ENCODE results near the gene LCLAT1. TPM values are rescaled to one million over a fixed set of nuclear protein-coding genes. Genes with fewer than 3 reads are reported as not detected.

LCLAT1 gene
- total RNA-seq, 1 donor from 2014 or later, result 17.8 TPM

DNA sequence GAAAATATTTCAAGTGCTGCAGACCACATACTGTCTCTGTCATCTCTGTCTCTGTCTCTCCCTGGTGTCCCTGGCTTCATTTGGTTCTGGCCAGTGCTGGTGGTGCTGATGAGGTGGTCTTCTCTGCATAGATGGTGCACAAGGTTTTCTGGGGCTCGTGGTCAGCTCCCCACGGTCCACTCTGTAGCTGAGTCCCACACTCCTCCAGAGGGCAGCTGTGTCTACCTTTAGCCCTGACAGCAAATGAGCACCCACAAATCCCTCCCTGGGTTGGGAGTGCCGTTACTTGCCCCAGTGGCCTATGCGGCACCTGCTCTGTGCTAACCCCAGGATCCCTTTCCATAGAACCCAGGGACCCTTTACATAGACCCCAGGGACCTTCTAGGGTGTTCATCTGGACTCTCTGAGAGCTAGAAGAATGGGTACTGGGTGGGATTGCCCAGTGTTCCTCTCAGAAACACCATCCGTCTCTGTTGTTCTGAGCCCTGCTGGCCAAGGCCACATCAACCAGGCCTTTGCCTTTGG lies 230.9 kb downstream of the LCLAT1 start:
- TF ChIP-seq, protein P1, sequence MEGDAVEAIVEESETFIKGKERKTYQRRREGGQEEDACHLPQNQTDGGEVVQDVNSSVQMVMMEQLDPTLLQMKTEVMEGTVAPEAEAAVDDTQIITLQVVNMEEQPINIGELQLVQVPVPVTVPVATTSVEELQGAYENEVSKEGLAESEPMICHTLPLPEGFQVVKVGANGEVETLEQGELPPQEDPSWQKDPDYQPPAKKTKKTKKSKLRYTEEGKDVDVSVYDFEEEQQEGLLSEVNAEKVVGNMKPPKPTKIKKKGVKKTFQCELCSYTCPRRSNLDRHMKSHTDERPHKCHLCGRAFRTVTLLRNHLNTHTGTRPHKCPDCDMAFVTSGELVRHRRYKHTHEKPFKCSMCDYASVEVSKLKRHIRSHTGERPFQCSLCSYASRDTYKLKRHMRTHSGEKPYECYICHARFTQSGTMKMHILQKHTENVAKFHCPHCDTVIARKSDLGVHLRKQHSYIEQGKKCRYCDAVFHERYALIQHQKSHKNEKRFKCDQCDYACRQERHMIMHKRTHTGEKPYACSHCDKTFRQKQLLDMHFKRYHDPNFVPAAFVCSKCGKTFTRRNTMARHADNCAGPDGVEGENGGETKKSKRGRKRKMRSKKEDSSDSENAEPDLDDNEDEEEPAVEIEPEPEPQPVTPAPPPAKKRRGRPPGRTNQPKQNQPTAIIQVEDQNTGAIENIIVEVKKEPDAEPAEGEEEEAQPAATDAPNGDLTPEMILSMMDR (IDR thresholded peaks at IDR 0.05), result no peak
- H3K4me1 Mint-ChIP-seq (ENCODE audit: low read depth), result no peaks in the 10 kb centered on the region
- H3K9me3 Mint-ChIP-seq (ENCODE audit: low read depth), result no peaks in the 10 kb centered on the region
- H3K27me3 Mint-ChIP-seq (ENCODE audit: low read depth), result no peaks in the 10 kb centered on the region
- peaks cover 1% of the 10 kb centered on the region for H3K36me3 Mint-ChIP-seq (ENCODE audit: low read depth)
- H3K4me3 Mint-ChIP-seq (ENCODE audit: unreplicated experiment), result no peak overlapping the region
- no peak for DNase-seq (ENCODE audit: low spot score)
- H3K27ac Mint-ChIP-seq (ENCODE audit: unreplicated experiment), result no peak overlapping the region

DNA sequence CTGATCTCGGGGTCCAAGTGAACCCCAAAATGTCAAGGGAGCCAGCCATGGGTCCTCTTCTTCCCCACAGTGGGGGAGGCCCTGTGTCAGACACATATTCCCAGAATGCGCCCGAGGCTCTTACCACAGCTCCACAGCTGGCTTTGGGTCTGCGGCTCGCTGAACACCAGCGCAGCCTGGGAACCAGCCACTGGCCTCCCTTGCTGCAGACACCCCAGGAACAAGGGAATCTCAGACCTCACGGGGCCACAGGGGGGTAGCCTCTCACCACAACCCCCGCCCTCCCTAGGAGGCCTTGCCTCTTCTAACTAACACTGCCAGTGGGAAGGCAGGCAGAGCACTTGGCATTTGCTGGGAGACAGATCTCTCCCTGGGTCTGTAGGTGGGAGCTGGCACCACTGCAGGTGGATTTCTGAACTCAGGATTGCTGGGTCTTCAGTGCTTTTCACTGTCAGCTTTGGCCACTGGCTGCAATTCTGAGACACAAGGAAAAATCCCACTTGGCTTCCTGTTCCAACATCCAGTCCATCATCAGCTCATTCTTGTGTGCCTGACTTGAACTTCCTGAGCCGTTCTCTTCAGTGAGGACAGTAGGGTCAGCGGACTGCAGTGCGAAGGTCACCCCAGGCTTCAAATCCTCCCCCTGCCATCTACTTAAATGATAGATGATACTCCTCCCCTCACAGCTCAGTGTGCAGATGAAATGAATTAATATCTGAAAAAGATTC lies 231.5 kb downstream of the LCLAT1 start:
- no peak for DNase-seq (ENCODE audit: low spot score)
- Mint-ChIP-seq H3K36me3 (ENCODE audit: low read depth) (peaks cover 1% of the 10 kb centered on the region), H3K27ac (ENCODE audit: unreplicated experiment) (no peak overlapping the region), H3K4me3 (ENCODE audit: unreplicated experiment) (no peak overlapping the region), H3K27me3 (ENCODE audit: low read depth) (no peaks in the 10 kb centered on the region), H3K4me1 (ENCODE audit: low read depth) (no peaks in the 10 kb centered on the region), H3K9me3 (ENCODE audit: low read depth) (no peaks in the 10 kb centered on the region)
- TF ChIP-seq, protein P1 (IDR thresholded peaks at IDR 0.05), result no peak

DNA sequence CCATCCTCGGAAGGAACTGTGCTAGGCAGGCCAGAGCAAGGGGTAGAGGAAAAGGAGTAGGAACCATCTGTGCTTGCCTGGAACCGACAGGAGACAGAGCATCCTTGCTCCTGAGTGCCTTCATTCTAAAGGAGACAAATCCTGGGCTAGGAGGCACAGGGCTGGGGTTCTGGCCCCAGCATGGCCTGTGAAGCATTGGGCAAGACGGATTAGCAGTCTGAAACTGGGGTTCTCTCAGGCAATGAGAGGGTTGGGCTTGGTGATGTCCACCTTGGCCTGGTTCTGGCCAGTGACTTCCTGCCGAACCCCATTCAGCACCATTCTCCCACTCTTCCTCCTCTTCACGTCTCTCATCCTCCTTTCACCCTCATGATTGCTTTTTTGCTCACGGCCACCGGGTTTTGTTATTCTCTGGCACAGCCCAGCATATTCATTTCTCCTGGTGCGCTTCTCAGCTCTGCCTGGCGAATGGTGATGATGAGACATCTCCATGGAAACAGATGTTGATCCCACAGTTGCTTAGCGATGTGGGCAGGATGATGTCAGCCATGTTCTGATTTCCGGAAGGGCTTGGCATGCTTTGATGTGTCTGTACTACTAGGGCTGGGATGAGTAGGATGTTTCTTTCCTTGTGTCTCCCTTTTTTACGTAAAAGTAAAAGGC lies 232.5 kb downstream of the LCLAT1 start:
- no peaks in the 10 kb centered on the region for H3K9me3 Mint-ChIP-seq (ENCODE audit: low read depth)
- no peak overlapping the region for H3K4me3 Mint-ChIP-seq (ENCODE audit: unreplicated experiment)
- TF ChIP-seq, protein P1 (IDR thresholded peaks at IDR 0.05), result no peak
- DNase-seq (ENCODE audit: low spot score), result no peak
- peaks cover 1% of the 10 kb centered on the region for H3K36me3 Mint-ChIP-seq (ENCODE audit: low read depth)
- no peaks in the 10 kb centered on the region for H3K4me1 Mint-ChIP-seq (ENCODE audit: low read depth)
- no peaks in the 10 kb centered on the region for H3K27me3 Mint-ChIP-seq (ENCODE audit: low read depth)
- H3K27ac Mint-ChIP-seq (ENCODE audit: unreplicated experiment), result no peak overlapping the region

GRCh38 chr2:30680121-30680520 lies 233.1 kb downstream of the LCLAT1 start:
- no peaks in the 10 kb centered on the region for H3K9me3 Mint-ChIP-seq (ENCODE audit: low read depth)
- H3K4me3 Mint-ChIP-seq (ENCODE audit: unreplicated experiment), result no peak overlapping the region
- H3K27ac Mint-ChIP-seq (ENCODE audit: unreplicated experiment), result no peak overlapping the region
- H3K36me3 Mint-ChIP-seq (ENCODE audit: low read depth), result peaks cover 1% of the 10 kb centered on the region
- no peaks in the 10 kb centered on the region for H3K27me3 Mint-ChIP-seq (ENCODE audit: low read depth)
- TF ChIP-seq, protein P1 (IDR thresholded peaks at IDR 0.05), result no peak
- DNase-seq (ENCODE audit: low spot score), result no peak
- no peaks in the 10 kb centered on the region for H3K4me1 Mint-ChIP-seq (ENCODE audit: low read depth)

GRCh38 chr2:30681022-30681421 lies 234.0 kb downstream of the LCLAT1 start:
- Mint-ChIP-seq H3K4me1 (ENCODE audit: low read depth) (no peaks in the 10 kb centered on the region), H3K4me3 (ENCODE audit: unreplicated experiment) (no peak overlapping the region), H3K27ac (ENCODE audit: unreplicated experiment) (no peak overlapping the region), H3K9me3 (ENCODE audit: low read depth) (no peaks in the 10 kb centered on the region), H3K36me3 (ENCODE audit: low read depth) (peaks cover 1% of the 10 kb centered on the region), H3K27me3 (ENCODE audit: low read depth) (no peaks in the 10 kb centered on the region)
- no peak for DNase-seq (ENCODE audit: low spot score)
- TF ChIP-seq, protein P1 (IDR thresholded peaks at IDR 0.05), result no peak
